NCI-H2107 treated with DMSO at 0.1 percent for 48 hours (cell line): ENCODE measurements around the gene TNFRSF1A.
"Not testable (repeated sequence)": the region's sequence is repeated elsewhere in the genome, so short reads cannot be mapped to it uniquely, and the experiment has no call there.

Source experiments
- DNase-seq: peaks from one replicate; lab custom pipeline; 2025; ENCODE audit not compliant: unreplicated experiment; lab: John Stamatoyannopoulos, UW

TNFRSF1A gene

DNA sequence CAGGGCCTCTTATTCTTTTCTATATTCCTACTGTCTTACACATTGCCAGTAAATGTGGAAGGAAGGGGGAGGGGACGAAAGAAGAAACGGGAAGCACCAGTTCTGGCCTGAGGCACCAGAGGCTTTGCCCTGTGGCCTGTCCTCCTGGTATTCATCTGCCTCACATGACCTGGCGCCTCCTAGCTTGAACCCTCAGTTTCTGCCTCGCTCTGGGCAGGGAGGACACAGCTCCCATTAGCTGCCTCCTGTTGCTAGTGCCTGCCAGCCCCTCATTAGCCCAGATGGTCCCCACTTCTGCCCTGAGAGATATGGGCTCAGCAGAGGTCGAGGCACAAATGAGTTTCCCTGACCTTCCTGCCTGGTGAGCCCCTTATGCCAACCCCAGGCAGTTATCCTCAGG lies 34.3 kb downstream of the TNFRSF1A start:
- DNase-seq = no peak

DNA sequence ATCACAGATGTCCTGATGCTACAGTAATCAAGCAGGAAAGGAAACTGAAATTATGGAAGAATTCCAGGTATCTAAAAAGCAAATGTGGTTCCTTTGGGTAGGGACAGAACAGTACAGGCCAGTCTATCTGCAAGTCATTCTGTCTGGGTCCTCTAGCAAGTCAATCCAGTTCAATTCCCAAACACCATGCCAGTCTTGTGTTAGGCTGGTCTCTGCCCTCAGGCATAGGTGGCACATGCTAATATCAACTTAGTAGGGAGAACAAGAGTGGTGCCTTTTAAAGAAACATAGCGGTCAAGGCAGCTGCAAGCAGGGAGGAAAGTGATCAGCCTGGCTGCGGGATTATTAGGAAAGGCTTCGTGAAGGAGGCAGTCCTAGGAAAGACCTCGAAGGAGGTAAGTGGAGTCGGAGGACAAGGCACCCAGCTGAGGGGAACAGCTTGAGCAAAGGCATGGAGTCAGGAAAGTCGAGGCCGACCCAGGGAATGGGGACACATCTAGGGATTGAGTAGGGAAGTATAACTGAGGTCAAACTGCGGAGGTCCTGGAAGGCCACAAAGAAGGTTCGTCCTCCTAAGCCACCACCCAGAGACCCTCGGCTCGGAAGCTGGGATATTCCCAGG lies 35.2 kb downstream of the TNFRSF1A start:
- DNase-seq = no peak

DNA sequence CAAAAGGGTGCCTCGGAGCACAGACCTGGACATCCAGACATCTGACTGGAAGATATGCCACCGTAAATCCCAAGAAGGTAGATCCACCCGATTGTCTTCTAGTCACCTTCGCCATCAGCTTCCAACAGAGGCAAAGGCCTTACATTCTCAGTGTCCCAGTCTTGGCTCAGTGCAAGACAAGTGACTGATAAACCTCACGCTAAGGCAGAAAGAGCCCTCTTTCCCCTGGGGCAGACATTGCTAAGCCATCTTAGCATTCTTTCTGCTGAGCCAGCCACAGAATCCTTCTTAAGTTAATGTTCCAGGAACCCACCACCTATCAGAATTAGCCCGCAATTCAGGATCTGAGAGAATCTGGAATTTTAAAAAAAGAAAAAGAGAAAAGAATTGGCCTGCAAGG lies 35.7 kb downstream of the TNFRSF1A start:
- DNase-seq = no peak

DNA sequence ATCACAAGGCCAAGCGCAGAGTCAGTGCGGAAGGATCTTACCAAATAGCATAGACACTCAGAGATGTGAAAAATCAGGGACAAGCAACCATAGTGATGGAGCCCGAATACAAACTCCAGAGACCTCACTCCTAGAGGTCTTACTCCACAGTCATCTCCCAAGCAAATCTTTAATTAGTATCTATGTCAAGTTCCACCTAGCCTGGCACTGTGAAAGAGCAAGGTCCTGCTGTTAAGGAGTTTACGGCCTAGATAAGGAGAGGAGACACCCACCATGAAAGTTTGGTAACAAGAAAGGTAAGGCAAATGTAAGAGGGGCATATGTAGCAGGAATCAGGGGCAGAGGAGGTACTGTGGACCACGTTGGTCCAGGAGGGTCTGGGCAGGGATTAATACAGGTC lies 38.8 kb downstream of the TNFRSF1A start:
- DNase-seq = no peak

DNA sequence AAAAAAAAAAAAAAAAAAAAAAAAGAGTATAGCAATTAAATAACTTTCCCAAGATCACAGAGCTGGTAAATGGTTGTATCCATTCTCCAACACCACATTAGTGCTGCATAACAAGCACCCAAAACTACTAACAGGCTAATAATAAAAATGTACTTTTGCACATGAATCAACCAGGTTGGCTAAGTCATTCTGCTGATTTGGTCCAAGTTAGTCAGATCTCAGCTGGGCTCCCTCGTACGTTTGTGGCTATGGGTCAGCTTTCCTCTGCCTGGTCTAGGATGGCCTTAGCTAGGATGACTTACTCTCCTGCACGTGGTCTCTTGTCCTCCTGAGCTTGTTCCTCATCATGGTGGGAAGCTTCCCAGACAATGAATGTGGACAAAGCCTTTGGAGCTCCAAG lies 39.3 kb downstream of the TNFRSF1A start:
- DNase-seq = no peak

DNA sequence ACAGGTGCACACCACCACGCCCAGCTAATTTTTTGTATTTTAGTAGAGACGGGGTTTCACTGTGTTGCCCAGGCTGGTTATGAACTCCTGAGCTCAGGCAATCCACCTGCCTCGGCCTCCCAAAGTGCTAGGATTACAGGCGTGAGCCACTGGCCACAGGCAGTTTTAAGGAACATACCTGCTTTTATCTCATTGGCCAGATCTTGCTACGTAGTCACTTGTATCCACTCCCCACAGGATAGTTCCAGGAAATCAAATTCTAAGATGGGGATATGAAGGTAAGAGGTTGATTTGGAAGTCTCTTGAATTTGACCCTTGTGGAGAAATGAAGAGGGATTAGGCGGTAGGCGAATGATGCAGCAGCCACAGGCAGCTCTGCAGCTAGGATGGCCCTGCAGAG lies 40.2 kb downstream of the TNFRSF1A start:
- no peak for DNase-seq

DNA sequence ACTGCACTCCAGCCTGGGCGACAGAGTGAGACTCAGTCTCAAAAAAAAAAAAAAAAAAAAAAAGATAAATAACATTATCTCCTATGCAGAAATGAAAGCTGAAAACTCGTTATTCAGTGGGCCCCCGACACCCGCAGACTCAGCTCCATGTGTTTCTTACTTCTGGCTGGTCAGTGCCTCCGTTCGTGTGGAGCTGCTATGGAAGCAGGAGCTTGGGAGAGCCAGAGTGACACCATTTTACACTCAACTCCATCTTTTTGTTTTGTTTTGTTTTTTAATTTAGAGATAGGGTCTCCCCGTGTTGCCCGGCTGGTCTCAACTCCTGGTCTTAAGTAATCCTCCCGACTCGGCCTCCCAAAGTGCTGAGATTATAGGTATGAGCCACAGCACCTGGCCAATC lies 44.7 kb downstream of the TNFRSF1A start:
- DNase-seq = no peak

DNA sequence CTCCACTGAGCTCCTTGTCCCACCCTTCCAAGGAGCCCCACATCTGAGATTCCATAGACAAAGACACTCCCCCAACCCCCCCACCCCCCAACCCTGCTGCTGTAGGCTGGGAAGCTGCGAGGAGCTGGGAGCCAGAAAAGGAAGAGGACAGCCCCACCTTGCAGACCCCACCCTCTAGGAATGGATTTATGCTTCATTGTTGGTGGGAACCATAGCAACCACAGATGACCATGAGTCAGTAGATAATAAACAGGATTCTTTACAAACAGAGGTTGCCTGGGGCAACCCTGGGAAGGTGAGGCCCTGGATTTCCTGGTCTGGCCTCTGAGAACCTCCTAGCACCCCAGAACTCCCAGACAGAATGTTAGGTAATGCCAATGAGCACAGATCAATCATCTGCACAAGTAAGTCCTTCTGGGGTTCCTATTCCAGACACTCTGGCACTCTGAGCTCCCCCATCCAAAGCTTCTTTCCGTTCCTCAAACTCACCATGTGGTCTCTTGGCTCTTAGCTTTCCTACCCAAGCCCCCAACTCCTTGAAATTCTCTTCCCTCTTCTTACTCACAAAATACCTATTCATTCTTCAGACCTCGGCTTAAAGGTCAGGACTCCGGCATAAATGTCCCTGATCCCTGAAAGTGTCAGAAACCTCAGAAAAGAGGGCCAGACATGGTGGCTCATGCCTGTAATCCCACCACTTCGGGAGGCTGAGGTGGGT lies 46.6 kb downstream of the TNFRSF1A start:
- no peak for DNase-seq

DNA sequence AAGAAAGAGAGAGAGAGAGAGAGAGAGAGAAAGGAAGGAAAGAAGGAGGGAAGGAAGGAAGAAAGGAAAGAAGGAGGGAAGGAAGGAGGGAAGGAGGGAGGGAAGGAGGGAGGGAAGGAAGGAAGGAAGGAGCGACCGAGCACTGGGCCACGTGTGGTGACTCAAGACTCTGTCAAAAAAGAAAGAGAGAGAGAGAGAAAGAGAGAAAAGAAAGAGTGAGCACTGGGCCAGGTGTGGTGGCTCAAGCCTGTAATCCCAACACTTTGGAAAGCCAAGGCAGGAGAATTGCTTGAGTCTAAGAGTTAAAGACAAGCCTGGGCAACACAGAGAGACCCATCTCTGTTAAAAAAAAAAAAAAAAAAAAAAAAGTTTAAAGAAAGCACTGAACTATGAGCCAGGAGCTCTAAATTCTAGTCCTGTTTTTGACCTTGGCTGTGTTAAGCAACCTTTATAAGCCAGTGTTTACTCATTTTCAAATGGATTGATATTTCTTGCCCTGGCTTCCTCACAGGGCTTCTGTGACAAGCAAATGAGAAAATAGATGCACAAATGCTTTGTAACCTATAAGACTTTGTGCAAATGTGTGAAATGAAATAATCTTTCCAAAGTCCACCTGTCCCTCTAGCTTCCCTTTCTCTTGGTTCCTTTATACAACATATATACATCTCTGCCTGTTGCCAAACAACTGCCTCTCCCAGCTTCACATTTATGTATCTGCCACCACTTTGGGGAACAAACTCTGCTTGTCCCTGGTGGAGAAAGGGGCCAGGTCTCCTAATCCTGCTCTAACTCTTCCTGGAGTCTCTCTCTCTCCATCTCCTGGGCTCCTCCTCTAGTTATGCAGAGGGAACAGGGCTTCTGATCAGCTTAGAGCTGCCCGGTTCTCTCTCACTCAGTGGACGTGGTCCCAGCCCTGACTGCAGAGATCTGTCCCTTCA lies 47.5 kb downstream of the TNFRSF1A start:
- DNase-seq = no peak

DNA sequence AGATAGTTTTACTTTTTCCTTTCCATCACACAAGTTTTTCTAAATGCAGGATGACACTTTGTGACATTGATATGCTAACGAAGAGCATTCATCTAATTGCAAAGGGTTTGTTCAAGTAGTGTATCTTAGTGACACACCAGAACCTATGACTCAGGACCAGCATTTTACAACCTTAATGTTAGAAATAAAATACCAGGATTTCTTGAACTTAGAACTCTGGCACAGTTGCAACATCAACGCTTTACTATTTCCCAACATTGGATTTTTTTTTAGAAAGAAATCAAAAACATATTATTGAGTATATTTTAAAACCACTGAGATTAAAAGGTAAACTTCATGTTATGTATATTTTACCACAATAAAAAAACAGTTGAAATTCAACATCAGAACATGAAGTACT lies 49.3 kb downstream of the TNFRSF1A start:
- no peak for DNase-seq

DNA sequence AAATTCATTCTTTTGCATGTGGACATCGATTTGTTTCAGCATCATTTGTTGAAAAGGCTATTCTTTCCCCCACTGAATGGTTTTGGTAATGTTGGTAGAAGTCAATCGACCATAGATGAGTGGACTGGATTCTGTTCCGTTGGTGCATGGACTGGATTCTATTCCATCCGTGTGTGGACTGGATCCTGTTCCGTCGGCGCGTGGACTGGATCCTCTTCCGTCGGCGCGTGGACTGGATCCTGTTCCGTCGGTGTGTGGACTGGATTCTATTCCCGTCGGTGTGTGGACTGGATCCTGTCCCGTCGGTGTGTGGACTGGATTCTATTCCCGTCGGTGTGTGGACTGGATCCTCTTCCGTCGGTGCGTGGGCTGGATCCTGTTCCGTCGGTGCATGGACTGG lies 52.0 kb downstream of the TNFRSF1A start:
- DNase-seq = not testable (repeated sequence)

DNA sequence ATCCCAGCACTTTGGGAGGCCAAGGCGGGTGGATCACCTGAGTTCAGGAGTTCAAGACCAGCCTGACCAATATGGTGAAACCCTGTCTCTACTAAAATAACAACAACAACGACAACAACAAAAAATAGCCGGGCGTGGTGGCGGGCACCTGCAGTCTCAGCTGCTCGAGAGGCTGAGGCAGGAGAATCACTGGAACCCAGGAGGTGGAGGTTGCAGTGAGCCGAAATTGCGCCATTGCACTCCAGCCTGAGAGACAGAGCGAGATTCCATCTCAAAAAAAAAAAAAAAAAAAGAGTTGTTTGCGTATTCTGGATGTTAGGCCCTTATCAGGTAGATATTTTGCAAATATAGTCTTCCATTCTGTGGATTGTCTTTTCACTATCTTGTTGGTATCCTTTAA lies 52.8 kb downstream of the TNFRSF1A start:
- not testable (repeated sequence) for DNase-seq

DNA sequence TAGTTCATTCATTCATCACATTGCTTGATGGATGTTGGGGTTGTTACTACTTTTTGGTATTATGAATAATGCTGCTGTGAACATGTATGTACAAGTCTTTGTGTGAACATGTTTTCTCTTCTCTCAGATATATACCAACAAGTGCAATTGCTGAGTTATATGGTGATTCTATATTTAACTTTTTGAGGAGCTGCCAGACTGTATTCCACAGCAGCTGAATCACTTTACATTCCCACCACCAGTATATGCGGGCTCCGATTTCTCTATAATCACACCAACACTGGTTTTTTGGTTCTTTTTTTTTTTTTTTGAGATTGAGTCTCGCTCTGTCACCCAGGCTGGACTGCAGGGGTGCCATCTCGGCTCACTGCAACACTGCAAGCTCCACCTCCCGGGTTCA lies 53.6 kb downstream of the TNFRSF1A start:
- DNase-seq = no peak

DNA sequence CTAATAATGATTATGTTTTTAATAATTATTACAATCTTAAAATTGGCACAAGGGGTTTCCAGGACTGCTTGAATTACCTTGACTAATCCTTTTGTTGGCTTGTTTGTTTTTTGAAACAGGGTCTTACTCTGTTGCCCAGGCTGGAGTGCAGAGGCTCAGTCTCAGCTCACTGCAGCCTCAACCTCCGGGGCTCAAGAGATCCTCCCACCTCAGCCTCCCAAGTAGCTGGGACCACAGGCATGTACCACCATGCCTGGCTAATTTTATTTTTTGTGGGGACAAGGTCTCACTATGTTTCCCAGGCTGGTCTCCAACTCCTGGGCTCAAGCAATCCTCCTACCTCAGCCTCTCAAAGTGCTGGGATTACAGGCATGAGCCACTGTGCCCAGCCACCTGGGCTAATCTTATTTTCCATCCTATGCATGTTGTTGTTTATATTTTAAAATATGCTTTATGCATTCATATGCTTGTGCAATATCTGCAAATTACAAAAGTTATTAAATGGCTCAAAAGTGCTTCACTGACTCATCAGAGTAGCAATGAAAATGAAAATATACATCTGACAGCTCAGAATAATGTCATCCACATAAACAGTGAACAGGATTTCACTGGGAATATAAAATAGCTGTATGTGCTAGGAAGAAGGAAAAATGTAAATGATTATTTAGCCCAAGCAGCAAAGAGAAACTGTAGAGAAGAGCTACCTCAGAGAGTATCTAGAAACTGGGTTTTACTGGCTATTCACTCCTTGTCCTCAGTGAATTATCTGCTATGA lies 56.2 kb downstream of the TNFRSF1A start:
- no peak for DNase-seq

DNA sequence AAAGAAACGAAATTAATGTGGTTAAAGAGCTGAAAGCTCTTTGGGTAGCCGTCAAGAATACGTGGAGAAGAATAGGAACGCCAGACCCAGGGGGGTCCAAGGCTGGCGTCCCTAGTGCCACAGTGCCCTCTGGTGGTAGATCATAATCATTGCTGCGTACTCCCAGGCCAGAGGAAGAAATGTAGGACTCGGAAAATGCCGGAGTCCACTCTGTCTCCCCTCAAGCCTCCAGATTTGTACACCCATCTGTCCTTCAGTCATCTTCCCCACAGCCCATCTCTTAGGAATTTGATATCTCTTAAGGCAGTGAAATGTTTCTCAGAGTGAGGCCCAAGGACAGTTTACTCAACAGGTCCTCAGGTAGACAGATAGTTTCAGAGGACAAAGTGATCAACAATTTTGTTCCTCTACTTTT lies 56.8 kb downstream of the TNFRSF1A start:
- DNase-seq = peak; percentile 80

DNA sequence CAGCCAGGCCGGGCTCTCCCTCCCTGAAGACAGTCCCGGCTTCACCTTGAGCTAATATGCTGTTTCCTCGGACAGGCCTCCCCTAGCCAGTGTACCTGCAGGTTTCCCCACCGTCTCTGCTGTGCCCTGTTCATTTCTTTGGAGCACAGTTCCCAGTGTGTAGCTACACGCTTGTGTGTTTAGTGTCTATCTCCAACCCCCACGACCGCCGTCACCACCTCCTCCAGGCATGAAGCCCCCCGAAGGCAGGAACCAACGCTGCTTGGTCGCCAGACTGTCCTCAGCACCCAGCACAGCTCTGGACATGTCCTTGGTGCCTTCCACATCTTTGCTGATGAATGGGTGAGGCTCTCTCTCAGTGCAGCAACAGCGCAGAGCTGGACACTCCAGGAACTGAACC lies 57.6 kb downstream of the TNFRSF1A start:
- no peak for DNase-seq

DNA sequence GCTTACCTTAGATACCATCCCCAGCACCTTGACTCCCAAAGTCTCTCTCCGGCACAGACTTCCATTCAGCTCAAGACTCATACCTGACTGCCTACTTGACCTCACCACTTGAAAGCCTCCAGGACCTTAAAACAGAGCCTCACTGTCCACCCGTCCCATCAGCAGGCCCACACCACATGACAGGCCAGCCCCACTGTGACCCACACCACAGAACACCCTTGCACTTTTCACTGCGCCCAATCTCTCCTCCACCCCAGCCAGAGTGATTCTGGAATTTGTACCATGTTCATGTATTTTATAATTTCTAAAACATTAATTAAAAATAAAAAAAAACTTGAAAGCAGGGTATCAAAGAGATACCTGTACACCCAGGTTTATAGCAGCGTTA lies 59.4 kb downstream of the TNFRSF1A start:
- DNase-seq = no peak

DNA sequence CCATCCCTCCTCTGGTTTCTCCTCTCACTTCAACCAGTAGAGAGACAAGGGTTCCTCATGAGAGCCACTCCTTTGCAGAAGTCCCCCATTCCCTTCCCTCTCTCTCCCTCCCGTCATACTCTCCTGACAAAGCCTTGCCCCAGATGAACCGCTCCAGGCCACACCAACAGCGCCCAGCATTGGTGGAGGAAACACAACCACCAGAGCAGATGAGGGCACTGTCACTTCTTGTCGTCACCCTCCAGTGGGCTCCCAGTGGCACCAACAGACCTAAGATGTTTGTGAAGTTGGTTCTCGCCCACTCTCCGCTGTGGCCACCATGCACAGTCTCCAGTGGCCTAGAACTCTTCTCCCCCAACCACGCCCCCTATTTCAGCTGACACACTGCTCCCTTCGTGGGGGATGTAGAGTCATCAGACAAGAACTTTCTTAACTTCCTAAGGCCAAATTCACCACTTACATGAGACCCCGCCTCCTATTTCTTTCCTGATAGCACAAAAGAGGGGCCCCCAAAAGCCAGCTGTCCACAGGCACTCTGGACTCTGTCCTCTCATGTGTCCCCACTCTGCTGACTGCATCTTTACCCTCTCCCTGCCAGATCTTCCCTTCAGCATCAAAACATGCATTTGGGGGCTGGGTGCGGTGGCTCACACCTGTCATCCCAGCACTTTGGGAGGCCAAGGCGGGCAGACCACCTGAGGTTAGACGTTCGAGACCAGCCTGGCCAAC lies 60.6 kb downstream of the TNFRSF1A start:
- no peak for DNase-seq

DNA sequence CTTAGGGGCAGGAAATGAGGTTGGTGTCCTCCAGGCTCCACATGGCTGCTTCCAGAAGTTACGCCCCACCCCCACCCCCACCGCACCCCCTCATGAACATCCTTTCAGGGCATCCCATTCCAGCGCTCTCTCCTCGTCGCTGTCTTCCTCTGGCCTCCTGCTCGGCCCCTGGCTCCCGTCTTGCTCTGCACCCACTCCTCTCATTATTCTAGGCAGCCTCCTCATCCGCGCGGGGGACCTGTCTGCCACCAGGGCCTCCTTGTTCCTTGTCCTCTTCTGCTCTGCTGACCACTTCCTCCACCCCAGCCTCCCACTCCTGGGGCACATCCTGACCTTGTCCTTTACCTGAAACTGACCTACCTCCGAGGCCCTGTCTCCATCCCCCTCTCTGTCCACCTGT lies 61.2 kb downstream of the TNFRSF1A start:
- DNase-seq = no peak

DNA sequence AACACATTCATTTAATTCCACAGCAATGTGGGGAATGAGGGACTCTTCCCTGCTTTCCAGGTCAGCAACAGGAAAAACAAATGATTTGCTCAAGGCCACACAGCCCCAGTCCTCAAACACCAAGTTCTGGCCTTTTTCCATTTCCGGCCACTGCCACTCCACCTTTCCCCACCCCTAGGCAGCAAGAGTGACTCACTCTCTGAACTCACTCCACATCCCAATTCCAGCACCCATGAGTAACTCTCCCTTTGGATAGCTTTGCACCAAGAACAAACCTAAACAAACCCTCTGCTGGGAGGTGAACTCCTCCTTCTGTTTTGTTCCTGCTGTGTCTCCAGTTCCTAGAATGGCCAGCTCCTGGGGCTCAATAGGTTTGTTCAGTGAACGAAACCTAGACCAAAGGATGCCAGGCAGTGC lies 61.8 kb downstream of the TNFRSF1A start:
- no peak for DNase-seq
